HG03159 (cell line): ENCODE measurements around the gene GEMIN4.
"Not testable (repeated sequence)": the region's sequence is repeated elsewhere in the genome, so short reads cannot be mapped to it uniquely, and the experiment has no call there.

Experiments
- ATAC-seq: cut with Tn5 transposase; IDR thresholded peaks from one replicate; pipeline ENCODE4 v1.9.1; 2021; ENCODE audit warnings: mild to moderate bottlenecking, moderate library complexity; ENCODE audit not compliant: unreplicated experiment

The GEMIN4 gene

GRCh38 chr17:704111-704864, 47.8 kb downstream of the GEMIN4 start:
- ATAC-seq, result no peak

GRCh38 chr17:703081-703875, 48.8 kb downstream of the GEMIN4 start:
- no peak for ATAC-seq

GRCh38 chr17:700504-701094, 51.5 kb downstream of the GEMIN4 start:
- ATAC-seq, result no peak

- no peak for ATAC-seq
Measured at GRCh38 chr17:699345-699744, 52.7 kb downstream of the GEMIN4 start.

GRCh38 chr17:698096-698495, 54.0 kb downstream of the GEMIN4 start:
- ATAC-seq, result not testable (repeated sequence)

- no peak for ATAC-seq
Measured at GRCh38 chr17:697682-698081, 54.4 kb downstream of the GEMIN4 start.

GRCh38 chr17:696369-696768, 55.7 kb downstream of the GEMIN4 start:
- ATAC-seq, result no peak
